LNCAP (cell line): ENCODE data around the gene ALDH7A1.

Experiments
- TF ChIP-seq, protein P1 (sequence below): fragments of 450-650 bp; IDR thresholded peaks from 2 replicates; pipeline ENCODE4 v1.5.1; 2017; ENCODE audit warnings: mild to moderate bottlenecking

Gene ALDH7A1

DNA sequence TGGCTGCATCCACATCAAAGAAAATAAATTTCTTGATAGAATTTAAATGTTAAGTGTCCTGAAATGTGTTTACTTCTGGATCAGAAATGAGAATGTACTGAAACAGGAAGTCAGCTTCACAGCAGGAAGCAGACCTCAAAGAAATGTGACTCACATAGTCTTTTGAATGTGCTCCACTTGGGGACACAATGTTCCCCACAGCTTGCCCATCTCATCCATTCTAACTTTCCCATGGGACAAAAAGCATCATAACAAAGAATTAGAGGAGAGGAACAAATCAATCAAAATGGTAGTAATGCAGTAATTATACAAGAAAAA, 86.1 kb downstream of the ALDH7A1 start:
- TF ChIP-seq, protein P1, sequence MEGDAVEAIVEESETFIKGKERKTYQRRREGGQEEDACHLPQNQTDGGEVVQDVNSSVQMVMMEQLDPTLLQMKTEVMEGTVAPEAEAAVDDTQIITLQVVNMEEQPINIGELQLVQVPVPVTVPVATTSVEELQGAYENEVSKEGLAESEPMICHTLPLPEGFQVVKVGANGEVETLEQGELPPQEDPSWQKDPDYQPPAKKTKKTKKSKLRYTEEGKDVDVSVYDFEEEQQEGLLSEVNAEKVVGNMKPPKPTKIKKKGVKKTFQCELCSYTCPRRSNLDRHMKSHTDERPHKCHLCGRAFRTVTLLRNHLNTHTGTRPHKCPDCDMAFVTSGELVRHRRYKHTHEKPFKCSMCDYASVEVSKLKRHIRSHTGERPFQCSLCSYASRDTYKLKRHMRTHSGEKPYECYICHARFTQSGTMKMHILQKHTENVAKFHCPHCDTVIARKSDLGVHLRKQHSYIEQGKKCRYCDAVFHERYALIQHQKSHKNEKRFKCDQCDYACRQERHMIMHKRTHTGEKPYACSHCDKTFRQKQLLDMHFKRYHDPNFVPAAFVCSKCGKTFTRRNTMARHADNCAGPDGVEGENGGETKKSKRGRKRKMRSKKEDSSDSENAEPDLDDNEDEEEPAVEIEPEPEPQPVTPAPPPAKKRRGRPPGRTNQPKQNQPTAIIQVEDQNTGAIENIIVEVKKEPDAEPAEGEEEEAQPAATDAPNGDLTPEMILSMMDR, result no peak

GRCh38 chr5:126508251-126508961, 86.6 kb downstream of the ALDH7A1 start:
- TF ChIP-seq, protein P1, result no peak

- TF ChIP-seq, protein P1, result no peak
Observed at GRCh38 chr5:126506079-126506478, 88.9 kb downstream of the ALDH7A1 start.

DNA sequence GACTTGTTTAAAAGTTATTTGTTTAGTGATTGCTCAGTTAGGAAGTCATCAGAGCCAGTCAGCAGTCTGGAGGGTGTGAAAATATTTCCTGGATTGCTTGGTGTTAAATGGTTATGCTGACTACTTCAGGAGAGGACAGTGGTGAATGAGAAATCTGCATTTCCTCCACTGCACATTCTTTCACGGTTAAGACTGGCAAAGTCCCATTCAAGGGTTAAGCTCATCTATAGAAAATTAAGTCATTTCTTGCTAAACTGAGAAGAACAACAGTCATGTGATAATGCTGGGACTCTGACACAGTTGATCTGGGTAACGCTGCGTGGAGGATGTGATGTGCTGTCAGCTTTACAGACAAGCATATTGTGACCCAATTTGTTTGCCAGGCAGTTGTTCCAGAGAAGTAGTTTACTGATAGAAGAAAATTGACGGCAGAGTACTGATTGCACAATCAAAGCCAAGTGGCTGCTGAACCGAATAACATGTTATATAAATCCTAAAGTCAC, 91.4 kb downstream of the ALDH7A1 start:
- TF ChIP-seq, protein P1, result no peak

GRCh38 chr5:126501448-126501847, 93.6 kb downstream of the ALDH7A1 start:
- TF ChIP-seq, protein P1, result no peak

GRCh38 chr5:126499853-126500342, 95.1 kb downstream of the ALDH7A1 start:
- TF ChIP-seq, protein P1, result peak; percentile 55

DNA sequence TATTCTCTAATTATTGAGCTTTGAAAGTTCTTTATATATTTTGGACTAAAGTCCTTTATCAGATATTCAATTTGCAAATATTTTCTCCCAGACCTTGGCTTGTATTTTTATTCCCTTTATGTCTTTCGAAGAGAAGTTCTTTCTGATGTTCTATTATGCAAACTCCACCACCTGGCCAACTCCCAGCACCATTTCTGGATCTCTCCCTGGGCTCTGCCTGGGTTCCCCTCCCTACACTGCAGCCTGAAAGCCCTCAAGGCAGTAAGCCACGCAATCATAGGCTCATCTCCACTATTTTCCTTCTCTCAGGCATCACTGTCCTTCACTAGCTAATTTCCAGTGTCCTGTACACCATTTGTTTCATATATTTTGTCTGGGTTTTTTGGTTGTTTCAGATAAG, 95.7 kb downstream of the ALDH7A1 start:
- TF ChIP-seq, protein P1, result no peak
